GM12878 (cell line): ENCODE data around the gene TTC23L. TPM values are rescaled to one million over a fixed set of nuclear protein-coding genes. Genes with fewer than 3 reads are reported as not detected.

Experiments used
- CHD4 ChIP-seq: fragments of 200-600 bp; sonication (generic); IDR thresholded peaks from 2 replicates; pipeline ENCODE4 v1.6.1; 2016; ENCODE audit warnings: mild to moderate bottlenecking
- FOS ChIP-seq: IDR thresholded peaks from 3 replicates; pipeline ENCODE4 v1.6.1; 2011; ENCODE audit warnings: borderline replicate concordance; ENCODE audit not compliant: insufficient read length; ENCODE audit errors: extremely low read depth
- IKZF2 ChIP-seq, 2 experiments: fragments of 450-650 bp; IDR thresholded peaks; 2 replicates each; pipeline ENCODE4 v1.6.1; 2017; ENCODE audit warnings: mild to moderate bottlenecking in 2 of 2, moderate library complexity in 2 of 2
- JUND ChIP-seq: IDR thresholded peaks from 2 replicates; pipeline ENCODE4 v1.6.1; 2012; ENCODE audit warnings: low read depth, mild to moderate bottlenecking, low read length, improper control_type of control experiment, moderate library complexity
- NFXL1 ChIP-seq: fragments of 450-650 bp; IDR thresholded peaks from 2 replicates; pipeline ENCODE4 v1.6.1; 2017; ENCODE audit warnings: antibody characterized with exemption, mild to moderate bottlenecking, borderline replicate concordance
- PBX3 ChIP-seq: IDR thresholded peaks from 2 replicates; pipeline ENCODE4 v1.6.1; 2011; ENCODE audit warnings: mild to moderate bottlenecking, low read depth, low read length, moderate library complexity; ENCODE audit not compliant: insufficient replicate concordance
- PML ChIP-seq: IDR thresholded peaks from 2 replicates; pipeline ENCODE4 v1.6.1; 2012; ENCODE audit warnings: low read length, inconsistent platforms
- RAD51 ChIP-seq: fragments of 450-650 bp; IDR thresholded peaks from 2 replicates; pipeline ENCODE4 v1.6.1; 2016; ENCODE audit warnings: moderate library complexity, mild to moderate bottlenecking, inconsistent platforms
- SIX5 ChIP-seq: IDR thresholded peaks from 2 replicates; pipeline ENCODE4 v1.6.1; 2011; ENCODE audit warnings: mild to moderate bottlenecking, low read depth, low read length, moderate library complexity; ENCODE audit not compliant: severe bottlenecking
- SKIL ChIP-seq: fragments of 450-650 bp; IDR thresholded peaks from 2 replicates; pipeline ENCODE4 v1.6.1; 2017; ENCODE audit warnings: mild to moderate bottlenecking, low read depth, inconsistent platforms; ENCODE audit not compliant: poor library complexity, severe bottlenecking
- TBL1XR1 ChIP-seq: IDR thresholded peaks from 2 replicates; pipeline ENCODE4 v1.6.1; 2012; ENCODE audit warnings: low read depth, low read length, improper control_type of control experiment
- USF1 ChIP-seq: IDR thresholded peaks from 2 replicates; pipeline ENCODE4 v1.6.1; 2011; ENCODE audit warnings: borderline replicate concordance, low read depth, mild to moderate bottlenecking, moderate library complexity, mixed read lengths, low read length; ENCODE audit not compliant: insufficient read depth; ENCODE audit errors: extremely low read length
- YY1 ChIP-seq: IDR thresholded peaks from 2 replicates; pipeline ENCODE4 v1.6.1; 2011; ENCODE audit warnings: low read depth, mild to moderate bottlenecking, low read length
- ZNF687 ChIP-seq: fragments of 450-650 bp; IDR thresholded peaks from 2 replicates; pipeline ENCODE4 v1.6.1; 2017; ENCODE audit warnings: mild to moderate bottlenecking, moderate library complexity
- polyA plus RNA-seq, 11 experiments: library from polyadenylated mRNA; depleted of rRNA in 4 of 11; unstranded in 6 of 11; stranded (reverse) in 5 of 11; fragments of >200 nt; fragmentation: Nextera tagmentation in 4 of 11; fragmentation: Illumina TruSeq in 1 of 11; extraction: Ambion mirVana in 4 of 11; extraction: Trizol in 1 of 11; gene quantifications; 1 replicate in 1 of 11; 2 replicates in 10 of 11; pipeline versions ENCODE4 v1.2.1 to v1.2.3, GENCODE V29; 2011 to 2016; ENCODE audit warnings: inconsistent platforms in 2 of 11, missing spikeins in 2 of 11, low read depth in 1 of 11
- total RNA-seq, 4 experiments: library from RNA; depleted of rRNA in 3 of 4; stranded (reverse); fragments of >200 nt in 3 of 4; fragmentation: Illumina TruSeq in 1 of 4; extraction: Trizol in 1 of 4; gene quantifications; 2 replicates each; pipeline versions ENCODE4 v1.2.1 to v1.2.3, GENCODE V29; 2013 to 2021

TTC23L gene
- total and polyA plus RNA-seq, 10 of the 15 experiments (the other 5 are each of a cell fraction or from before 2014, with no cell fraction given) = 0.09 to 0.34 TPM; not detected in 8

- TF ChIP-seq SKIL (no peak), IKZF2 (IDR thresholded peaks at IDR 0.05) (no peak), SIX5 (no peak), FOS (no peak), YY1 (no peak), ZNF687 (no peak), NFXL1 (no peak), JUND (no peak), TBL1XR1 (no peak), CHD4 (no peak), USF1 (no peak), RAD51 (no peak), PBX3 (no peak), PML (no peak)
- TF ChIP-seq, all 136 proteins: peak for 0
These were observed 36.0 kb upstream of the TTC23L start (continued) for GRCh38 chr5:34802834-34803563.
